GM23338 (cell line): ENCODE results near the gene FUCA1. TPM values are rescaled to one million over a fixed set of nuclear protein-coding genes. Genes with fewer than 3 reads are reported as not detected.

Experiments
- ATAC-seq: fragments of 200-7000 bp; cut with Tn5 transposase; 3 replicates; pipeline ENCODE4 v1.9.1; 2020
- DNase-seq: peaks from one replicate; pipeline ENCODE4 v3.0.0-alpha.2; 2015; ENCODE audit warnings: low spot score
- H2AFZ ChIP-seq: fragments of 200-600 bp; sonication (generic); 2 replicates; pipeline ENCODE4 v1.8.0; 2016; ENCODE audit warnings: antibody characterized with exemption, mild to moderate bottlenecking, moderate library complexity
- H3F3A ChIP-seq: fragments of 200-600 bp; sonication (generic); replicated peaks from 2 replicates; pipeline ENCODE4 v1.8.0; 2017; ENCODE audit warnings: antibody characterized with exemption, mixed run types, low read depth
- H3K27ac ChIP-seq: fragments of 200-600 bp; sonication (generic); 2 replicates; pipeline ENCODE4 v1.6.1; 2016; ENCODE audit warnings: low read depth
- H3K27me3 ChIP-seq: fragments of 200-600 bp; sonication (generic); 2 replicates; pipeline ENCODE4 v1.8.0; 2016; ENCODE audit warnings: mild to moderate bottlenecking, mixed run types, moderate library complexity; ENCODE audit not compliant: insufficient read depth
- H3K36me3 ChIP-seq: fragments of 200-600 bp; sonication (generic); 2 replicates; pipeline ENCODE4 v1.8.0; 2016; ENCODE audit warnings: mild to moderate bottlenecking; ENCODE audit not compliant: insufficient read depth
- H3K4me1 ChIP-seq: fragments of 200-600 bp; sonication (generic); 2 replicates; pipeline ENCODE4 v1.8.0; 2016; ENCODE audit warnings: mild to moderate bottlenecking, moderate library complexity; ENCODE audit not compliant: insufficient read depth
- H3K4me2 ChIP-seq: fragments of 200-600 bp; sonication (generic); 2 replicates; pipeline ENCODE4 v1.7.1; 2017; ENCODE audit warnings: mixed run types
- H3K4me3 ChIP-seq: fragments of 200-600 bp; sonication (generic); 2 replicates; pipeline ENCODE4 v1.6.1; 2016; ENCODE audit warnings: mixed run types
- H3K79me2 ChIP-seq: fragments of 200-600 bp; sonication (generic); replicated peaks from 2 replicates; pipeline ENCODE4 v1.8.0; 2017; ENCODE audit warnings: mild to moderate bottlenecking; ENCODE audit not compliant: insufficient read depth
- H3K9me2 ChIP-seq: fragments of 200-600 bp; sonication (generic); 2 replicates; pipeline ENCODE4 v1.8.0; 2017; ENCODE audit not compliant: insufficient read depth
- H4K20me1 ChIP-seq: fragments of 200-600 bp; sonication (generic); replicated peaks from 2 replicates; pipeline ENCODE4 v1.8.0; 2017; ENCODE audit warnings: mild to moderate bottlenecking; ENCODE audit not compliant: insufficient read depth
- H3K27ac Mint-ChIP-seq: 2 replicates; pipeline ENCODE4 v1.8.0; 2020; ENCODE audit warnings: inconsistent platforms, mild to moderate bottlenecking, moderate library complexity, mixed read lengths
- H3K27me3 Mint-ChIP-seq: 3 replicates; pipeline ENCODE4 v1.8.0; 2022; ENCODE audit warnings: low read depth, mild to moderate bottlenecking, moderate library complexity, mixed read lengths, inconsistent platforms; ENCODE audit not compliant: insufficient read depth, poor library complexity
- H3K36me3 Mint-ChIP-seq: 3 replicates; pipeline ENCODE4 v1.8.0; 2021; ENCODE audit warnings: low read depth, mild to moderate bottlenecking, inconsistent platforms, moderate library complexity, mixed read lengths
- H3K4me1 Mint-ChIP-seq: 3 replicates; pipeline ENCODE4 v1.8.0; 2020; ENCODE audit warnings: mild to moderate bottlenecking, inconsistent platforms, mixed read lengths
- H3K4me3 Mint-ChIP-seq: 3 replicates; pipeline ENCODE4 v1.8.0; 2021; ENCODE audit warnings: moderate library complexity, mild to moderate bottlenecking, inconsistent platforms, mixed read lengths
- H3K9me3 Mint-ChIP-seq: 3 replicates; pipeline ENCODE4 v1.8.0; 2020; ENCODE audit warnings: moderate library complexity, mild to moderate bottlenecking, inconsistent platforms, mixed read lengths
- CREB1 ChIP-seq: fragments of 250-450 bp; sonication (Bioruptor Pico); IDR thresholded peaks from 2 replicates; pipeline ENCODE4 v1.5.0; 2020; ENCODE audit warnings: low read depth, mild to moderate bottlenecking, moderate library complexity
- EZH2 ChIP-seq: fragments of 200-600 bp; sonication (generic); IDR thresholded peaks from one replicate; pipeline ENCODE4 v1.8.0; 2017; ENCODE audit warnings: antibody characterized with exemption, mild to moderate bottlenecking, low read depth; ENCODE audit not compliant: unreplicated experiment
- EZH2phosphoT487 ChIP-seq: fragments of 200-600 bp; sonication (generic); IDR thresholded peaks from one replicate; pipeline ENCODE4 v1.8.1; 2018; ENCODE audit warnings: antibody characterized with exemption; ENCODE audit not compliant: unreplicated experiment
- JUNB ChIP-seq: IDR thresholded peaks from one replicate; pipeline ENCODE4 v1.6.1; 2016; ENCODE audit warnings: antibody characterized with exemption; ENCODE audit not compliant: unreplicated experiment
- NANOG ChIP-seq: IDR thresholded peaks from 2 replicates; pipeline ENCODE4 v1.6.1; 2016; ENCODE audit warnings: antibody characterized with exemption, borderline replicate concordance
- POLR2AphosphoS5 ChIP-seq: IDR thresholded peaks from 2 replicates; pipeline ENCODE4 v1.6.1; 2016; ENCODE audit warnings: antibody characterized with exemption, low read depth
- STAT1 ChIP-seq: IDR thresholded peaks from one replicate; pipeline ENCODE4 v1.6.1; 2016; ENCODE audit warnings: antibody characterized with exemption; ENCODE audit not compliant: unreplicated experiment
- ZNF114 ChIP-seq: fragments of 250-450 bp; sonication (Bioruptor Pico); IDR thresholded peaks from 2 replicates; pipeline ENCODE4 v1.5.0; 2020; ENCODE audit warnings: mild to moderate bottlenecking, moderate library complexity
- ZNF331 ChIP-seq: fragments of 250-450 bp; sonication (Bioruptor Pico); IDR thresholded peaks from 2 replicates; pipeline ENCODE4 v1.5.0; 2020; ENCODE audit warnings: low read depth, mild to moderate bottlenecking, moderate library complexity
- ZNF462 ChIP-seq: fragments of 250-450 bp; sonication (Bioruptor Pico); IDR thresholded peaks from 2 replicates; pipeline ENCODE4 v1.5.0; 2020; ENCODE audit warnings: mild to moderate bottlenecking, moderate library complexity
- polyA plus RNA-seq: library from polyadenylated mRNA; unstranded; fragments of >200 nt; fragmentation: Nextera tagmentation; extraction: Ambion mirVana; gene quantifications from 2 replicates; pipeline ENCODE4 v1.2.1, GENCODE V29; 2016
- total RNA-seq: library from RNA; depleted of rRNA; stranded (reverse); fragments of >200 nt; shearing (Covaris generic); gene quantifications from 2 replicates; pipeline ENCODE4 v1.2.3, GENCODE V29; 2014
- TF ChIP-seq, protein P1 (sequence below): IDR thresholded peaks from 2 replicates; pipeline ENCODE4 v1.6.1; 2016; ENCODE audit warnings: antibody characterized with exemption
- TF ChIP-seq, protein P2 (sequence below), 2 experiments: fragments of 200-600 bp in 1 of 2; sonication (generic) in 1 of 2; conservative IDR thresholded peaks; 2 replicates each; pipeline versions ENCODE4 v1.5.1 to v1.6.1; 2016 to 2017; ENCODE audit warnings: antibody characterized with exemption in 2 of 2, low read depth in 2 of 2, mild to moderate bottlenecking in 2 of 2, moderate library complexity in 1 of 2
- TF ChIP-seq, protein P3 (sequence below): IDR thresholded peaks from one replicate; pipeline ENCODE4 v1.6.1; 2018; ENCODE audit warnings: antibody characterized with exemption; ENCODE audit not compliant: unreplicated experiment

FUCA1 gene
- total and polyA plus RNA-seq, 2 experiments from 2014 or later: 4.4 to 8.5 TPM

DNA sequence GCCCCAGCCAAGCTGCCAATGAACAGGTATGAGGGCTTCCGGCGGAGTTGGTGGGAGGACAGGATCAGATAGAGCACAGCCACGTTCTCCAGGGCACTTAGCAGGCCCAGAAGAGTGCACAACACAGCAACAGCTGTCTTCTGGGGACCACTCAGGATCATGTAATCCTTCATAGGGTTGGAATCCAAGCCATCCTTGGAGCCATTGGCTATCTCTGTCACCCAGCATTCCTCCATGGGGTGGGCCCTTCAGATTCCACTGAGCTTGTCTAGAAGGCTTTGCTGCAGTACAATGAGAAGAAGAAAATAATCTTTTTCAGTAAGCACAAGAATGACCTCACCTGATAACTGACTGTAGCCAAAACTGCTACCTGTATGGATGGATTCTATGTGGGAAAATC, 7.3 kb upstream of the FUCA1 start:
- no peaks in the 10 kb centered on the region for H3K4me1 Mint-ChIP-seq
- peaks cover 29% of the 10 kb centered on the region for H3K9me3 Mint-ChIP-seq
- peaks cover 4% of the 10 kb centered on the region; the same call in 1 of the 2 replicates for H3K36me3 ChIP-seq
- no peak overlapping the region for H3K4me3 ChIP-seq
- peaks cover 3% of the 10 kb centered on the region; the same call in 1 of the 2 replicates for H3K9me2 ChIP-seq
- no peak overlapping the region for H3K4me2 ChIP-seq
- H3K36me3 Mint-ChIP-seq: peaks cover 7% of the 10 kb centered on the region
- H3F3A ChIP-seq: no peaks in the 10 kb centered on the region
- H4K20me1 ChIP-seq: no peaks in the 10 kb centered on the region
- no peak overlapping the region for H3K4me3 Mint-ChIP-seq
- H3K79me2 ChIP-seq: no peaks in the 10 kb centered on the region
- no peak overlapping the region for H3K27ac ChIP-seq
- peaks cover 11% of the 10 kb centered on the region for H3K27me3 Mint-ChIP-seq
- DNase-seq (no peak), ATAC-seq (no peak)
- no peak overlapping the region for H2AFZ ChIP-seq
- TF ChIP-seq EZH2: no peak
- TF ChIP-seq POLR2AphosphoS5: no peak
- TF ChIP-seq JUNB: no peak
- no peak for TF ChIP-seq EZH2phosphoT487
- TF ChIP-seq, protein P1, sequence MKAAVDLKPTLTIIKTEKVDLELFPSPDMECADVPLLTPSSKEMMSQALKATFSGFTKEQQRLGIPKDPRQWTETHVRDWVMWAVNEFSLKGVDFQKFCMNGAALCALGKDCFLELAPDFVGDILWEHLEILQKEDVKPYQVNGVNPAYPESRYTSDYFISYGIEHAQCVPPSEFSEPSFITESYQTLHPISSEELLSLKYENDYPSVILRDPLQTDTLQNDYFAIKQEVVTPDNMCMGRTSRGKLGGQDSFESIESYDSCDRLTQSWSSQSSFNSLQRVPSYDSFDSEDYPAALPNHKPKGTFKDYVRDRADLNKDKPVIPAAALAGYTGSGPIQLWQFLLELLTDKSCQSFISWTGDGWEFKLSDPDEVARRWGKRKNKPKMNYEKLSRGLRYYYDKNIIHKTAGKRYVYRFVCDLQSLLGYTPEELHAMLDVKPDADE: no peak
- no peak for TF ChIP-seq CREB1 (CRISPR knock-in tag)
- no peak for TF ChIP-seq STAT1
- no peak for TF ChIP-seq NANOG
- TF ChIP-seq ZNF331 (CRISPR knock-in tag): no peak
- no peak for TF ChIP-seq ZNF114 (CRISPR knock-in tag)
- no peak for TF ChIP-seq ZNF462
- TF ChIP-seq, protein P2, sequence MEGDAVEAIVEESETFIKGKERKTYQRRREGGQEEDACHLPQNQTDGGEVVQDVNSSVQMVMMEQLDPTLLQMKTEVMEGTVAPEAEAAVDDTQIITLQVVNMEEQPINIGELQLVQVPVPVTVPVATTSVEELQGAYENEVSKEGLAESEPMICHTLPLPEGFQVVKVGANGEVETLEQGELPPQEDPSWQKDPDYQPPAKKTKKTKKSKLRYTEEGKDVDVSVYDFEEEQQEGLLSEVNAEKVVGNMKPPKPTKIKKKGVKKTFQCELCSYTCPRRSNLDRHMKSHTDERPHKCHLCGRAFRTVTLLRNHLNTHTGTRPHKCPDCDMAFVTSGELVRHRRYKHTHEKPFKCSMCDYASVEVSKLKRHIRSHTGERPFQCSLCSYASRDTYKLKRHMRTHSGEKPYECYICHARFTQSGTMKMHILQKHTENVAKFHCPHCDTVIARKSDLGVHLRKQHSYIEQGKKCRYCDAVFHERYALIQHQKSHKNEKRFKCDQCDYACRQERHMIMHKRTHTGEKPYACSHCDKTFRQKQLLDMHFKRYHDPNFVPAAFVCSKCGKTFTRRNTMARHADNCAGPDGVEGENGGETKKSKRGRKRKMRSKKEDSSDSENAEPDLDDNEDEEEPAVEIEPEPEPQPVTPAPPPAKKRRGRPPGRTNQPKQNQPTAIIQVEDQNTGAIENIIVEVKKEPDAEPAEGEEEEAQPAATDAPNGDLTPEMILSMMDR (conservative IDR thresholded peaks at IDR 0.05; ENCODE audit: low read depth in 2 of 2): no peak
- TF ChIP-seq, protein P3, sequence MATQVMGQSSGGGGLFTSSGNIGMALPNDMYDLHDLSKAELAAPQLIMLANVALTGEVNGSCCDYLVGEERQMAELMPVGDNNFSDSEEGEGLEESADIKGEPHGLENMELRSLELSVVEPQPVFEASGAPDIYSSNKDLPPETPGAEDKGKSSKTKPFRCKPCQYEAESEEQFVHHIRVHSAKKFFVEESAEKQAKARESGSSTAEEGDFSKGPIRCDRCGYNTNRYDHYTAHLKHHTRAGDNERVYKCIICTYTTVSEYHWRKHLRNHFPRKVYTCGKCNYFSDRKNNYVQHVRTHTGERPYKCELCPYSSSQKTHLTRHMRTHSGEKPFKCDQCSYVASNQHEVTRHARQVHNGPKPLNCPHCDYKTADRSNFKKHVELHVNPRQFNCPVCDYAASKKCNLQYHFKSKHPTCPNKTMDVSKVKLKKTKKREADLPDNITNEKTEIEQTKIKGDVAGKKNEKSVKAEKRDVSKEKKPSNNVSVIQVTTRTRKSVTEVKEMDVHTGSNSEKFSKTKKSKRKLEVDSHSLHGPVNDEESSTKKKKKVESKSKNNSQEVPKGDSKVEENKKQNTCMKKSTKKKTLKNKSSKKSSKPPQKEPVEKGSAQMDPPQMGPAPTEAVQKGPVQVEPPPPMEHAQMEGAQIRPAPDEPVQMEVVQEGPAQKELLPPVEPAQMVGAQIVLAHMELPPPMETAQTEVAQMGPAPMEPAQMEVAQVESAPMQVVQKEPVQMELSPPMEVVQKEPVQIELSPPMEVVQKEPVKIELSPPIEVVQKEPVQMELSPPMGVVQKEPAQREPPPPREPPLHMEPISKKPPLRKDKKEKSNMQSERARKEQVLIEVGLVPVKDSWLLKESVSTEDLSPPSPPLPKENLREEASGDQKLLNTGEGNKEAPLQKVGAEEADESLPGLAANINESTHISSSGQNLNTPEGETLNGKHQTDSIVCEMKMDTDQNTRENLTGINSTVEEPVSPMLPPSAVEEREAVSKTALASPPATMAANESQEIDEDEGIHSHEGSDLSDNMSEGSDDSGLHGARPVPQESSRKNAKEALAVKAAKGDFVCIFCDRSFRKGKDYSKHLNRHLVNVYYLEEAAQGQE: no peak
- H3K27me3 ChIP-seq: no peaks in the 10 kb centered on the region
- no peak overlapping the region for H3K27ac Mint-ChIP-seq
- H3K4me1 ChIP-seq: no peaks in the 10 kb centered on the region
